Lower leg skin (tissue), 4 donors: Measurements from ENCODE around the gene EXOC3L2. TPM values are rescaled to one million over a fixed set of nuclear protein-coding genes. Genes with fewer than 3 reads are reported as not detected.

Experiments used
- DNase-seq, 2 donors: peaks; one replicate each; pipeline ENCODE4 v3.0.0-alpha.2; 2019; ENCODE audit warnings: low spot score in 2 of 2
- H3K4me3 ChIP-seq: fragments of 200-600 bp; sonication (generic); 2 replicates; pipeline ENCODE4 v1.5.1; 2017; ENCODE audit warnings: mild to moderate bottlenecking, low read depth; ENCODE audit not compliant: poor library complexity, severe bottlenecking
- POLR2A ChIP-seq, 2 donors: fragments of 450-650 bp; IDR thresholded peaks; one replicate each; pipeline ENCODE4 v1.6.1; 2016 to 2017; ENCODE audit warnings: antibody characterized with exemption in 2 of 2, mild to moderate bottlenecking in 1 of 2, moderate library complexity in 1 of 2
- WGBS, 2 donors: methylation state at CpG; one replicate each; pipeline ENCODE4 v1.1.5; 2018; 5-methylcytosine and 5-hydroxymethylcytosine counted together
- intact Hi-C: fragments of 100-400 bp; cut with DNase I; formaldehyde crosslinking; loops from one replicate; pipeline ENCODE4 v1.15.0; 2023; ENCODE audit warnings: low total_unique reads
- total RNA-seq, 4 donors: library from RNA; depleted of rRNA; stranded (reverse); fragments of >200 nt; gene quantifications; one replicate each; pipeline ENCODE4 v1.1.0, GENCODE V29; 2016
- TF ChIP-seq, protein P1 (sequence below), 3 donors: fragments of 450-650 bp; IDR thresholded peaks; one replicate each; pipeline ENCODE4 v1.5.1; 2016; ENCODE audit warnings: antibody characterized with exemption in 3 of 3, mild to moderate bottlenecking in 3 of 3, moderate library complexity in 2 of 3

The EXOC3L2 gene
- total RNA-seq, 4 donors from 2014 or later: 1.2 to 4.5 (median 1.6) TPM

DNA sequence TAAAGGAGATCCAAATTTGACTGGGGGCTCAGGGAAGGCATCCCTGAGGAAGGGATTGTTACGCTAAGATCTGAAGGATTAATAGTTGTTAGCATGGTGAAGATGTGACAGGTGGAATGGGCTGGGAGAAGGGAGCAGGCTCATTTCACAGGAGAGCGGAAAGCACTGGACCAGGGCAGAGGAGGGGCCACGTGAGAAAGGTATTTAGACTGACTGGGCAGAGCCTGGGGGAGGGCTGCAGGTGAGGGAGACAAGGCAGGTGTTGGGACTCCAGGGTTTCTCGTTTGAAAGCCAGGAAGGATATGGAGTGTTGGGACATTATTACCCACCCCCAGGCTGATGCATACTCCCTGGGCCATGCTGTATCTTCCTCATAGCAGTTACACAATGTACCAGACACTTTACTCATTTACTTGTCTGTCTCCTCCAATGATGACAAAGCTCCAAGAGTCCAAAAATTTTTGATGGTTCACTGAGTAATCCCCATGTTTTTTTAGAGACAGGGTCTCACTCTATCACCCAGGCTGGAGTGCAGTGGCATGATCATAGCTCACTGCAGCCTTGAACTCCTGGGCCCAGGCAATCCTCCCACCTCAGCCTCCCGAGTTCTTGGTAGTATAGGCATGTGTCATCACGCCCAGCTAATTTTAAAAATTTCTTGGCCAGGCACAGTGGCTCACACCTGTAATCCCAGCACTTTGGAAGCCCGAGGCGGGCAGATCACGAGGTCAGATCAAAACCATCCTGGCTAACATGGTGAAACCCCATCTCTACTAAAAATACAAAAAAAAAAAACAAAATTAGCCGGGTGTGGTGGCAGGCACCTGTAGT is 69.5 kb downstream of the EXOC3L2 start:
- intact Hi-C loops: no loop called here
- DNase-seq: no peak
- WGBS, 2 donors: 49 to 58% methylated on average over 10 of the region's 10 CpGs
- H3K4me3 ChIP-seq: no peak overlapping the region
- TF ChIP-seq, protein P1, sequence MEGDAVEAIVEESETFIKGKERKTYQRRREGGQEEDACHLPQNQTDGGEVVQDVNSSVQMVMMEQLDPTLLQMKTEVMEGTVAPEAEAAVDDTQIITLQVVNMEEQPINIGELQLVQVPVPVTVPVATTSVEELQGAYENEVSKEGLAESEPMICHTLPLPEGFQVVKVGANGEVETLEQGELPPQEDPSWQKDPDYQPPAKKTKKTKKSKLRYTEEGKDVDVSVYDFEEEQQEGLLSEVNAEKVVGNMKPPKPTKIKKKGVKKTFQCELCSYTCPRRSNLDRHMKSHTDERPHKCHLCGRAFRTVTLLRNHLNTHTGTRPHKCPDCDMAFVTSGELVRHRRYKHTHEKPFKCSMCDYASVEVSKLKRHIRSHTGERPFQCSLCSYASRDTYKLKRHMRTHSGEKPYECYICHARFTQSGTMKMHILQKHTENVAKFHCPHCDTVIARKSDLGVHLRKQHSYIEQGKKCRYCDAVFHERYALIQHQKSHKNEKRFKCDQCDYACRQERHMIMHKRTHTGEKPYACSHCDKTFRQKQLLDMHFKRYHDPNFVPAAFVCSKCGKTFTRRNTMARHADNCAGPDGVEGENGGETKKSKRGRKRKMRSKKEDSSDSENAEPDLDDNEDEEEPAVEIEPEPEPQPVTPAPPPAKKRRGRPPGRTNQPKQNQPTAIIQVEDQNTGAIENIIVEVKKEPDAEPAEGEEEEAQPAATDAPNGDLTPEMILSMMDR (IDR thresholded peaks at IDR 0.05): no peak
- TF ChIP-seq POLR2A (IDR thresholded peaks at IDR 0.05): no peak

DNA sequence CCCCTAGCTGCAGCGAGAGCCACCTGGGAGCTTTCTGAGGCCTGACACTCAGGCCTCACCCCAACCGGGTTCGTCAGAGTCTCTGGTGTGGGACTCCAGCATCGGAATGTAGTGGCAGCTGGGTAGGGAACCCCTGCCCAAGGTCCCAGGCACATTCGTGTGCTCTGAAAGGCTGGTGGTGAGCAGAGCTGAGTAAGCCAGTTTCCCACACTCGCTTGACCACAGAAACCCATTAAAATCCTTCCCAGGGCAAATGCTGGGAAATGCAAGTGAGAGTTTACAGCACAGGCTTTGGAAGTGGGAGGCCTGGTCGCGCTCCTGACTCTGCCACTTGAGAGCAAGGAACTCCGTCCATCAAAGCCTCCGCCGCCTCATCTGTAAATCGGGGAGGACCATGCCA is 71.4 kb downstream of the EXOC3L2 start:
- no peak for TF ChIP-seq POLR2A (IDR thresholded peaks at IDR 0.05)
- TF ChIP-seq, protein P1 (IDR thresholded peaks at IDR 0.05): no peak
- intact Hi-C loops: no loop called here
- 80 to 86% methylated on average over 12 of the region's 12 CpGs for WGBS, 2 donors

DNA sequence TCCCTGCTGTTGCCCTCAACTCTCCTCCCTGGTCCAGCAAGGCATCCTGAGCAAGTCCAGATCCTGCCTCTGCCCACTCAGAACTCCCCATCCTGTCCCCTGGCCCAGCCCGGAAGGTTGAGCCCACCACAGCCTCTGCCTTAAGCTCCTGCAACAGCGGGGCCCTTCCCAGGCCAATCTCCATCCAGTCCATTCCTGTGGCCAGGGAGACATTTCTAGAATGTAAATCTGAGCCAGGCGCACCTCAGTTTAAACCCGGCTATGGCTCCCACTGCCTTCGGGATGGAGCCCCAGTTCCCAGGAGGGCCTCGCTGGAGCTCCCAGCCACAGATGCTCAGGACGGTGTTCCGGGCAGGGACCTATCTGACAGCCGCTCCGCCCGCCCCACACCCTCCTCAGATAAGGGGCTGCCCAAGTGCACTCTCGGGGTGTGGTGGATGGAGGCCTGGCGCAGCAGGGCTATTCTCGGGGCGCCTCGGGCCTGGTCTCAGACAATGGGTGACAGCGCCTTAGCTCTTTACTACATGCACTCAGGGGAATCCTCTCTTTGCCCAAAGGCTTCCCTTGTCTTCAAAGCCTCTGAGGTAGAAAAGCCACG is 72.5 kb downstream of the EXOC3L2 start:
- no peak for DNase-seq
- 82 to 86% methylated on average over 13 to 17 of the region's 18 CpGs for WGBS, 2 donors
- intact Hi-C loops: no loop called here
- TF ChIP-seq, protein P1 (IDR thresholded peaks at IDR 0.05): no peak
- TF ChIP-seq POLR2A (IDR thresholded peaks at IDR 0.05): no peak
- H3K4me3 ChIP-seq: no peak overlapping the region

More for the DNA sequence above, 71.4 kb downstream of the EXOC3L2 start:
- H3K4me3 ChIP-seq: no peak overlapping the region
- no peak for DNase-seq

DNA sequence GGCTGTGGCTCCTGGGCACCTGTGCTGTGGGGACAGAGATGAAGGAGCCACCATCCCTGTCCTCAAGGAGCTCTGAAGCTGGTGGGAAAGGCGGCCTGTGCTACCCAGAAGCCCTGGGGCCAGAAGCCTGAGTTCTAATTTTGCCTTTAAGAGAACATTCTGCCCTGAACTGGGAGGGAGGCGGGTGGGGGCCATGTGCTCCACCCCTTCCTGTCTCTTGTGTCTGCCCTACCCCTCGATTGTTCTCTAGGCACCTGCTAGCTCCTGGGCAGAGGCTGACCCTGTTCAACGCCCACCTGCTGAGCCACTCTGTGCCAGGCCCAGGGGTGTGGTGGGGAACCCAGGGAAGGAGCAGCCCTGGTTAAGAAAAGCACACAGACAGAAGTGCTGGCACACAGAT is 73.0 kb downstream of the EXOC3L2 start:
- no peak for TF ChIP-seq POLR2A (IDR thresholded peaks at IDR 0.05)
- TF ChIP-seq, protein P1 (IDR thresholded peaks at IDR 0.05): no peak
- H3K4me3 ChIP-seq: no peak overlapping the region
- peak in 1 of 2 donors; percentile 82 for DNase-seq
- intact Hi-C loops: no loop called here
- 42 to 48% methylated on average over 4 of the region's 4 CpGs for WGBS, 2 donors

DNA sequence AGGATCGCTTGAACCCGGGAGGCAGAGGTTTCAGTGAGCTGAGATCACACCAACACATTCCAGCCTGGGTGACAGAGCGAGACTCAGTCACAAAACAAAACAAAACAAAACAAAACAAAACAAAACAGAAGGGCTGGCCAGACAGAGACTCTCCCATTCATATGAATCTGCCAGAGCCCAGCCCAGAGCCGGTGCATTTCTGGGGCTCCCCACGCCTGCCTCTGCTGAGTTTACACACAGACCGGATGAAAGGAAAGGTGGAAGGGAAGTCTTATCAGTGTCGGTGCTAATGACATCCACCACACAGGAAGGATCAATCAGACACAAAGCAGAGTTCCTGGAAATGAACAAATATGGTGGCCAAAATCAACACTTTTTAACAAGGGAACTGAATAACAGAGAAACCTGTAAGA is 74.0 kb downstream of the EXOC3L2 start:
- no peak for DNase-seq
- intact Hi-C loops: no loop called here
- WGBS, 2 donors: 39 to 55% methylated on average over 7 of the region's 7 CpGs
- no peak overlapping the region for H3K4me3 ChIP-seq
- TF ChIP-seq POLR2A (IDR thresholded peaks at IDR 0.05): no peak
- TF ChIP-seq, protein P1 (IDR thresholded peaks at IDR 0.05): no peak
